RWPE1 (cell line): Measurements from ENCODE around the gene SNX20.
A peak's percentile ranks its signal among the peaks of the same experiment; 100 is the strongest.

Experiments
- CTCF ChIA-PET: fragments of 350-600 bp; sonication (Branson Sonifier 250); formaldehyde crosslinking; extraction: SDS; loops from one replicate; lab custom pipeline; 2021; lab: Yijun Ruan, JAX
- POLR2A ChIA-PET: fragments of 400-600 bp; formaldehyde crosslinking; extraction: SDS; loops from one replicate; lab custom pipeline; 2020; ENCODE audit warnings: antibody characterized with exemption; ENCODE audit not compliant: low non-redundant PET; lab: Yijun Ruan, JAX
- DNase-seq: peaks from one replicate; pipeline ENCODE4 v3.0.0; 2012; ENCODE audit warnings: low spot score
- H3K27ac ChIP-seq: fragments of 450-650 bp; 2 replicates; pipeline ENCODE4 v1.5.1; 2017
- TF ChIP-seq, protein P1 (sequence below): fragments of 450-650 bp; conservative IDR thresholded peaks from 2 replicates; pipeline ENCODE4 v1.5.1; 2017; ENCODE audit warnings: low read depth, mild to moderate bottlenecking

Gene SNX20

DNA sequence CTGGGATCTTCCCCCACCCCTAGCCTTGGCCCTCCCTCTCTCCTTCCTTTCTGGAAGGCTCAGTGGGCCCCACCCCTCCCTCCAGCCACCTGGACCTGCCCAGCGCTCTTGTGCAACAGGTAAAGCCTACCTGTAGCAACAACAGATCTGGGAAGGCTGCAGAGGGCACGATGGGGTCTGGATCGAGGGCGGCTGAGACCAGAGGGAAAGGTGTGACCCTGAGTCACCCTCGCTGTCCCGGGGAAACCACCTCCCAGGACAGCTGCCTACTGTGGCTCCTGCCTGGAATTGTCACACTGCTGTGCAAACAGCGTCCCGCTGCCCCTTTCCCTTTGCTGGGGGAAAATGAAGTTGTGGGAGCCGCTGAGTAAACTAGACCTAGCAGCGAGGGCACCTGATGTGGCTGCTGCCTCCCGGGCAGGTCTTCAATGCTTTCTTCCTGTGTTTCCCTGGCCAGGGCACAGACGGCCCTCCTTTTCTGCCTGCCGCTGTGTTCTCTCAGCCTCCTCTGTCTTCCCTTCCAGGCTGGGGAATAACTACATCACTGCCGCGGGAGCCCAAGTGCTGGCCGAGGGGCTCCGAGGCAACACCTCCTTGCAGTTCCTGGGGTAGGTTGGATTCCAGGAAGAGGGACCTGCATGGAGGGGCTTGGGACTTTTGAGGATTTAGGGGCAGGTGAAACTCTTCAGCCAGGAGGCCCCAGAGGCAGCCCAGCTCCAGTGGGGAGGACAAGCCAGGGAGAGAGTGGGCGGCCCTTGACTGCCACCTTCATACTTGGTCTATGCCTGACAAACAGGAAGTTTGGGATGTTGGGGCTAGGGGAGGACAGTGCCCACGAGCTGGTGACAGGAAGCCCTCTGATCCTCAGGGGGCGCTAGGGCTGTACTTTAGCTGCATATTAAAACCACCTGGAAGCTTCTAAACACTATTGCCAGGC lies 38.6 kb upstream of the SNX20 start:
- ChIA-PET POLR2A (no interaction called here), CTCF (interaction anchor here (0.6 to 1.2 kb wide), 2 partner anchors 18 to 675 kb away, joined by 3 to 5 read pairs; no protein-coding TSS in a partner anchor)
- TF ChIP-seq, protein P1, sequence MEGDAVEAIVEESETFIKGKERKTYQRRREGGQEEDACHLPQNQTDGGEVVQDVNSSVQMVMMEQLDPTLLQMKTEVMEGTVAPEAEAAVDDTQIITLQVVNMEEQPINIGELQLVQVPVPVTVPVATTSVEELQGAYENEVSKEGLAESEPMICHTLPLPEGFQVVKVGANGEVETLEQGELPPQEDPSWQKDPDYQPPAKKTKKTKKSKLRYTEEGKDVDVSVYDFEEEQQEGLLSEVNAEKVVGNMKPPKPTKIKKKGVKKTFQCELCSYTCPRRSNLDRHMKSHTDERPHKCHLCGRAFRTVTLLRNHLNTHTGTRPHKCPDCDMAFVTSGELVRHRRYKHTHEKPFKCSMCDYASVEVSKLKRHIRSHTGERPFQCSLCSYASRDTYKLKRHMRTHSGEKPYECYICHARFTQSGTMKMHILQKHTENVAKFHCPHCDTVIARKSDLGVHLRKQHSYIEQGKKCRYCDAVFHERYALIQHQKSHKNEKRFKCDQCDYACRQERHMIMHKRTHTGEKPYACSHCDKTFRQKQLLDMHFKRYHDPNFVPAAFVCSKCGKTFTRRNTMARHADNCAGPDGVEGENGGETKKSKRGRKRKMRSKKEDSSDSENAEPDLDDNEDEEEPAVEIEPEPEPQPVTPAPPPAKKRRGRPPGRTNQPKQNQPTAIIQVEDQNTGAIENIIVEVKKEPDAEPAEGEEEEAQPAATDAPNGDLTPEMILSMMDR, result no peak

DNA sequence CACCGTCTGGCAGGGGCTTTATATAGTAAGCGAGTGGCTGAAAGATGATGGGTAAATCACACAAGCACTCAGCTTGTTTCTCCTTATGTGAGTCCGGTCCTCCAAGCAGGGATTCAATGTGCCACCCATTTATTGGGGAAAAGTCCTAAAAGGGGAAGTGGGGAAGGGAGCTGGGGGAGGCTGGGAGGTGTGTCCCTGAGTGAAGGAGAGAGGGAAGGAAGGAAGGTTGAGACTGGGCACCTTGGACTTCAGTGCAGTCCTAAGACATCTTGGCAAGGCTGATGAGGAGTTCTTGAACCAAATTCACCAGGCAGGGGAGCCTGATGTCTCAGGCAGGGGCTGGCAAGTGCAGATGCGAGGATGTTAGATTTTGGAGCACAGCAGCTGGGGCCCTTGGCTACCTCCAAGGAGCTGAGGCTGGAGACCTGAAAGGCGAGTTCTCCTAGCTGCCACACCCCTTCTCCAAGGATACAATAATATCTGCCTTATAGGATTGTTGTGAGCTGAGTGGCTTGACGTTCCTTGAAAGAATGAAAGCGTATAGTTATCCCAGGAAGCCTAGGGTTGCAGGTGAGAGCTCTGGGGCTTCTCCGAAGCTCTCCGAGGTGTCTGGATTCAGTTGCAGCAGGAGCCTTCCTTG lies 37.8 kb upstream of the SNX20 start:
- ChIA-PET POLR2A (interaction anchor here (0.5 kb wide), 1 partner anchor 23 kb away, joined by 4 read pairs; the partner anchor contains the start of gene CYLD), CTCF (interaction anchor here (0.6 to 1.2 kb wide), 2 partner anchors 17 to 21 kb away, joined by 5 to 6 read pairs; no protein-coding TSS in a partner anchor)
- H3K27ac ChIP-seq, result no peak overlapping the region
- DNase-seq, result no peak
- TF ChIP-seq, protein P1, result no peak

More for the DNA sequence above, 38.6 kb upstream of the SNX20 start:
- no peak overlapping the region for H3K27ac ChIP-seq
- DNase-seq, result peak; percentile 57

DNA sequence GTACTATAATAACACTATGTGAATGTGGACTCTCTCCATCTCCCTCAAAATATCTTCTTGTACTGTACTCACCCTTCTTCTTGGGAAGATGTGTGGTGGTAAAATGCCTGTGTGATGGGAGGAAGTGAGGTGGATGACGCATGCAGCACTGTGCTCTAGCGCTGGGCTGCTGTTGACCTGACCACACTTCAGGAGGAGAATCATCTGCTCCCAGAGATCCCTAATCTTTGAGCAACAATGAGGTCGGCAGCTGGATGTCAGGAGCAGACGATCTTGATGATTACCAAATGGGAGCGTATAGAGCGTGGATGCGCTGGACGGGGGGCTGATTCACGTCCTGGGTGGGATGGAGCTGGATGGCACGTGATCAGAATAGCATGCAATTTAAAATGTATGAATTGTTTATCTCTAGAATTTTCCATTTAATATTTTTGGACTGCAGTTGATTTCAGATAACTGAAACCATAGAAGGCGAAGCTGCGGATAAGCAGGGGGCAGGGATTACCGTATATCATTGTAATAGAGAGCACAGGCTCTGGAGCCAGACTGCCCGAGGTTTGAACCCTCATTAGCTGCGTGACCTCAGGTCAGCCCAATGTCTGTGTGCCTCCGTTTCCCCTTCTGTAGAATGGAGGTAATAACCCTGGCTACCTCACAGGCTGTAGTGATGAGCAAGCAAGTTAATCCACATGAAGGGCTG lies 37.1 kb upstream of the SNX20 start:
- TF ChIP-seq, protein P1, result no peak
- ChIA-PET POLR2A (interaction anchor here (0.5 kb wide), 1 partner anchor 23 kb away, joined by 4 read pairs; the partner anchor contains the start of gene CYLD), CTCF (interaction anchor here (0.6 to 1.2 kb wide), 2 partner anchors 16 to 22 kb away, joined by 5 to 6 read pairs; no protein-coding TSS in a partner anchor)
- no peak for DNase-seq
- H3K27ac ChIP-seq, result no peak overlapping the region

DNA sequence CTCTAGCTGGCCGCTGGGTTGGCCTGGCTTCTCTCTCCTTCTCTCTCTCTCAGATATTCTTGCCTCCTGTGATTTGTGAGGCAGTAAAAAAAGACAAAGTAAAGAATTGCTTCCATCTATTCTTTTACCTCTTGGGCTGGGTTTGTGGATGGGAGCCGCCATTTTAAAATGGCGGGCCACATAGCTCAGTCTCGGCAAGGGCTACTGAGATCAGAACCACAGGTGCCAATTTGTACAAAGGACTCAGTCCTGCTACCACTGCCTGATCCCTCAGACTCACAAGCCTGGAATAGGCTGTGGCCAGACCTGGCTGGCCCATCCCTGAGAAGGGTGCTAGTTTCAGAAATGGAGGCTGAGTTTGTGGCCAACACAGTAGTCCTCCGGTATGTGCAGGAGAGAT lies 36.4 kb upstream of the SNX20 start:
- TF ChIP-seq, protein P1, result no peak
- H3K27ac ChIP-seq, result no peak overlapping the region
- ChIA-PET CTCF (no interaction called here), POLR2A (no interaction called here)
- no peak for DNase-seq

DNA sequence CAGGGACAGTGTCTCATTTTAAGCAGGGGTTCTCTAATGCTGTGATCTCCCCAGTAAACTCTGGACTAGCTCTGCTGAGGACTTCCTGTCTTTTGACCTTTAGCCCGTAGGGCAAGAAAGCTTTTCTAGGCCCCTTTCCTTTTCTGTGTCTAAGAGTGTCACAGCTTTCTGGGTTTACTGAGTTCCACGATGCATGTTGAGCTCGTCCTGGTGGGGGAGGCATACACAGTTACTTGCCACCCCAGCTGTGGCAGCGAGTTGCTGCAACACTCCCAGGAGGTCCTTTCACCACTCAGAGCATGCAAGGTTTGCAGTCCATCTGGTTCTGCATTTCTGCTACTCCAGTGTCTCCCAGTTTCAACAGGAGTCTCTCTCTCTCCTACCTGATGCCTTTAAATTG lies 36.0 kb upstream of the SNX20 start:
- ChIA-PET POLR2A (no interaction called here), CTCF (no interaction called here)
- TF ChIP-seq, protein P1, result no peak
- no peak for DNase-seq
- H3K27ac ChIP-seq, result no peak overlapping the region

DNA sequence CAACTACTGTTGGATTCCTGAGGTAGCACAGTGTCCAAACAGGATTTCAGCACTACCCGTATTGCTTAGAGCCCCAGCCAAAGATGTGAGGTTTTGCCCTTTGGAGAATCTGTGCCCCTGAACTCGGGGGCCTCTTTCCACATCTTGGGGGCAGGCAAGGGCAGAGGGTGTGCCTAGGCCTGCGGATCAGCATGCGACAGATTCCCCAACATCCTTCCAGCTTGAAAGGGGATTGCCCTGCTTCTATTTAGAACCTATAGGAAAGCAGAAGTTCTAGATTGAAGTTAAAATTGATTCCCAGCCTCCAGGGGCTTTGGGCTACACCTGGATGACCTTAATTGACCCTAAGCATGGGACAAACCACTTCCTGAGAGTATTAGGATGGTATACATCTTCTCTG lies 31.8 kb upstream of the SNX20 start:
- ChIA-PET POLR2A (no interaction called here), CTCF (interaction anchor here (0.6 kb wide), 1 partner anchor 338 kb away, joined by 5 read pairs; no protein-coding TSS in a partner anchor)
- no peak overlapping the region for H3K27ac ChIP-seq
- TF ChIP-seq, protein P1, result no peak
- no peak for DNase-seq
